Bone marrow (tissue), 2 donors: ENCODE data around the gene SZT2.

Experiments
- DNase-seq, 2 donors: peaks; one replicate each; lab custom pipeline; 2025; lab: John Stamatoyannopoulos, UW

Gene SZT2

DNA sequence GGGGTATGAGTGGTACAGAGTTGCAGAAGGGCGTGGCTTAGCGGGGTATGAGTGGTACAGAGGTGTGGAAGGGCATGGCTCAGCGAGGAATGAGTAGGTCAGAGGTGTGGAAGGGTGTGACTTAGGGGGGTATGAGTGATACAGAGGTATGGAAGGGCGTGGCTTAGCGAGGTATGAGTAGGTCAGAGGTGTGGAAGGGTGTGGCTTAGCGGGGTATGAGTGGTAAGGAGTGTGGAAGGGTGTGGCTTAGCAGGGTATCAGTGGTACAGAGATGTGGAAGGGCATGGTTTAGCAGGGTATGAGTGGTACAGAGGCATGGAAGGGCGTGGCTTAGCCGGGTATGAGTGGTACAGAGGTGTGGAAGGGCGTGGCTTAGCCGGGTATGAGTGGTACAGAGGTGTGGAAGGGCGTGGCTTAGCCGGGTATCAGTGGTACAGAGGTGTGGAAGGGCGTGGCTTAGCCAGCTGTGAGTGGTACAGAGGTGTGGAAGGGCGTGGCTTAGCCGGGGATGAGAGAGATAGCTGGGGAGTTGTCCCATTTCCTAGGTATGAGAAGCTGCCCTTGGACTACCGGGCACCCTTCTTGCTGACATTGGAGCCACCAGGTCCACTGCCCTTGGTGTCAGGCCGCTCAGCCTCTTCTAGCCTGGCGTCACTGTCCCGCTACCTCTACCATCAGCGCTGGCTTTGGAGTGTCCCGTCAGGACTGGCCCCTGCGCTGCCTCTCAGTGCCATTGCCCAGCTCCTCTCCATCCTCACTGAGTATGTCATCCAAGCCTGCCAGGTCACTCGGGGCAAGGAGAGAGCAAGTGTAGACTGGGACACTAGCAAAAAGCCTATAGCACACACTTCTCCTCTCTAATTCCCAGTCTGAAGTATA, 34.2 kb downstream of the SZT2 start:
- no peak for DNase-seq

DNA sequence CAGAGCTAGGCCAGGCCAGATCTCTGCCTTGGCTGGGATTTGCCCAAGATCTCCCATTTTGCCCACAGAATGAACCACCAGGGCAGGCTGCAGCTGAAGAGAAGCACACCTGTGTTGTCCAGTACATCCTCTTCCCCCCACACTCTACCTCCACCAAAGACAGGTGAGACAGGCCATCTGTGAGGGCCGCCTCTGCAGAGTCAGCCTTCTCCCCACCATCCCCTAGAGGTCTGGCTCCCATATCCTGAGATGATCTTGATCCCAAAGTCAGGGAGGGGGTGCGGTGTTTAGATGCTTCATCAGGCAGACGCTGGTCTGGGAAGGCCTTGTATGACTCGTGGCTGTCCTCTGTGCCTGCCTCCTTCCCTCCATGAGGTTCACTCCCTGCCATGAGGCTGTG, 35.3 kb downstream of the SZT2 start:
- no peak for DNase-seq

DNA sequence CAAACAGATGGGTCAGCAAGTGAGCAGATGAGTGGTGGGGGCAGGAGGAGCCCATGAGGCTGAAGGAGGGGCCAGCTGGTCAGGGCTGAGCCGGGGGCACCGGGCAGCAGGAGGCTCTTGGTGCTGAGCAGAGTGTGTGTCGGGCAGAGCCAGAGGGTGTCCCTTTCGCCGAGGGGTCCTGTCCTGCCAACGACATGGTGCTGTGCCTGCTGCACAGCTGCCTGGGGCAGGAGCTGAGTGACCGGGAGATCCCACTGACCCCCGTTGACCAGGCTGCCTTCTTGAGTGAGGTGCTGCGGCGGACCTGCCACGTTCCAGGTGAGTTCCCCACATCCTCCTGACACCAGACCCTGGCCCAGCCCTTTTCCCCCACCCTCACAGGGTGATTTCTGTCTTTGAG, 36.5 kb downstream of the SZT2 start:
- no peak for DNase-seq

DNA sequence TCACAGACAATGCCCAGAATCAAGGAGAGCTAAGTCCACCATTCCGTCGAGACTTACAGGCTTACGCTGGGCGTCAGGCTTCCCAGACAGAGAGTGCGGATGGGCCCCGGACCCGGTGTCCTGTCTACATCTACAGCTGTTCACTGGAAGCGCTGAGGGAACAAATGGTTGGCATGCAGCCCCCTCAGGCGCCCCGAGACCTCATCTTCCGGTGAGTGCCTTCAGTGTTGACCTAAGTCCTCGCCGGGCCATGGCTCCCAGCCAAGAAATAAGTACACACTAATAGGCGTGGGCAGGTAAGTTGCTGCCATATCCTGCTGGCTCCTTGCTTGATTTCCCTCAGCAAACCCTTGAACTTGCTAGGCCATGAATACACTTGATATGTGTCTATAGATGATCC, 37.8 kb downstream of the SZT2 start:
- DNase-seq = no peak

DNA sequence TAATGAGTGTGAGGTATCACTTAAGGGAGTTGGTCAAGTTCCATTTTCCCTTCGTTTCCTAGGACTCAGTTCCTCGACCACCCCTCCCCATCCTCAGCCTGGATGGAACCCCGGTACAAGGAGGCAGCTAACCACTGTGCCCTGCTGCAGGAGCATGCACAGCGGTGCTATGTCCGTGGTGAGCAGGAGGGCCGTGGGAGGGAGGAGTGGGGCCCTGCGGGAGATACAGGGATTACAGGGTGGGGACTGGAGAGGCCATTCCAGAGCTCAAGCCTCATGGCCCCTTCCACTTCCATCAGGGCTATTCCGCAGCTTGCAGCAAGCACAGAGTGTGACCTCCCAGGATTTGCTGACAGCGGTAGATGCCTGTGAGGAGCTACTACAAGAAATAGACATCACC, 38.2 kb downstream of the SZT2 start:
- no peak for DNase-seq

DNA sequence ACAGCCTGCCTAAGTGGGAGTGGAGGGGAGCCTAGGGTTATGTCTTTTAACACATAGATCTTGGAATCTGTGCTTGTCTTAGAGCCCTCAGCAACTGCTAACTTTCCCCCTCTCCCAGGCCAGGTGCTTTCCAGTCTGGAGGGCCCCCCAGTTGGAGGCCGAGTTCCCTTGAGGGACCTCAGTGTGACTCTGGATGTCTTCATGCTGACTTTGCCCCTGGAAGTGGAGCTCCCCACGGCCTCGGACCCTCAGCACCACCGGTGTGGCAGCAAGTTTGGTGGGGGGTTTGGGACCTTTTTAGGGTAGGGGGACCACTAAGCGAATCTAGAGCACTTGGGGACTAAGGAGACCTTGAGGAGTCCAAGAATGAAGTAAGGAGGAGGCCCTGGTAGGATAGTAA, 41.1 kb downstream of the SZT2 start:
- DNase-seq = no peak

DNA sequence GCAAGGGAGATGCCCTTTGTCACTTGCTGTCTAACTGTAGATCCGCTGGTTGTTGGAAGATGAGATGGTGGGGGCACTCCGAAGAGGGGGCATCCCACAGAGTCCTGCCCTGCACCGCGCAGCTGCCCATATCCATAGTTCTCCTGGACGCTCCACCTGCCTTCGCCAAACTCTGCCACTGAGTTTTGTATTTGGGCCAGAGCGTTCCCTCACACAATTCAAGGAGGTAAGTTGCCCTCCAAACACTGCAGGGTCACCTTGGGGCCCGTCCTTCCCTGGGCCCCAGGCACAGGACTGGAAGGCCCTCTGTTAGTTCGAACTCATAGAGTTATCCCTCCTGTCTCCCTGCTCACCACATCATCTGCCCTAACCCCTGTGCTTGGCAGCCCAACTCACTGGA, 42.0 kb downstream of the SZT2 start:
- no peak for DNase-seq

DNA sequence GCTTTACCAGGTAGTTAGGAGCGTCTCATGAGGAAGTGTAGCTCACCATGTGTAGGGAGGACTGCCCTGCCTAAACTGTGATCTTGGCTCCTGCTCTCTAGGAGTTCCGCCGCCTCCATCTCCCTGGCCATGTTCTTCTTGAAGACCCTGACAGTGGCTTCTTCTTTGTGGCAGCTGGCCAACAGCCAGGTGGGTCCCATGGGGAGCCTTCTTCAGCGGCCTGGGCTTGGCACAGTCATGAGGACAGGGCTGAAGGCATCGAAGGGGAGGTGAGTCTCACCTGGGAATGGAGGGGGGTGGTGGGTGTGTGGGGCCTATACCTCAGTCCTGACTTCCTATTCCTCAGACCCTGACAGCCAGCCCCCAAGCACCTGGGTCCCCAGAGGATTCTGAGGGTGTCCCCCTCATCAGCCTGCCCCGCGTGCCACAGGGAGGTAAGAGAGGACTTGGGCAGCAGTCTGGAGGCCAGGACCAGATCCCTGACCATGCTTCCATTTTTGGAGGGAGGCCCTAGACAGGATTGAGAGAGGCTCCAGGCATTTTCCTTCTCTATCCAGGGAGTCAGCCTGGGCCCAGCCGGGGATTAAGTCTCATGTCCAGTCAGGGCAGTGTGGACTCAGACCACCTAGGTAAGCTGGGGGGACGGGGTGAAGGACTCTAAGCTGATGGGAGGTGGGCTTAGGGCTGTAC, 42.6 kb downstream of the SZT2 start:
- no peak for DNase-seq

DNA sequence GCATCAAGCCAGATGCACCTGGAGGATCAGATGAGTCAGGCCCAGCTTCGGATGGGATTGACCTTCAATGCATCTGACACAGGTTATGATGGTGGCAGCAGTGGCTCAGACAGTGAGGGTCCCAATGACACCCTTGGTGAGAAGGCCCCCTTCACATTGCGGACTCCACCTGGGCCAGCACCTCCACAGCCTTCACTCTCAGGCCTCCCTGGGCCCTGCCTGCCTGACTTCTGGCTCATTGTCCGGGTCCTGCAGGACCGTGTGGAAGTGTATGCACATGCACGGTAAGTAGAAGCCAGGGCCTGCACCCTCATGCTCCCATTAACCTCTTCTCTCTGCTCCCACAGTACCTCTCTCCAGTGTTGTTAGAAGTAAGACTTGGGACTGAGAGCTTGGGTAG, 43.2 kb downstream of the SZT2 start:
- DNase-seq = no peak

DNA sequence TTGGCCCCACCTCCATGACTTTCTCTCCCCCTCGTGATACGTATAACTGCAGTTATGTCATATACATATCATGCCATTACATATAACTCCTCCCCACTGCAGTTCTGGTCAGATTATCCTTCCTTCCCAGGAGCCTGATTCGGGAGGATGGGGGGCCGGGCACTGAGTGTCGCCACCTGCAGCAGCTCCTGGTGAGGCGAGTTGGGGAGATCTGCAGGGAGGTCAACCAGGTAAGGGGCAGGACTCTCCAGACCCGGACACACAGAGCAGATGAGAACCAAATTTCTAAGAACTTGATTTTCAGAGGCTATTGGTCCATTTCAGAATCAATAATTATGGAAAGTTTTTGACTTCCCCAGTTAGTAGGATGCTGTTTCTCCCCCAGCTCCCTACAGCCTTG, 44.6 kb downstream of the SZT2 start:
- no peak for DNase-seq

DNA sequence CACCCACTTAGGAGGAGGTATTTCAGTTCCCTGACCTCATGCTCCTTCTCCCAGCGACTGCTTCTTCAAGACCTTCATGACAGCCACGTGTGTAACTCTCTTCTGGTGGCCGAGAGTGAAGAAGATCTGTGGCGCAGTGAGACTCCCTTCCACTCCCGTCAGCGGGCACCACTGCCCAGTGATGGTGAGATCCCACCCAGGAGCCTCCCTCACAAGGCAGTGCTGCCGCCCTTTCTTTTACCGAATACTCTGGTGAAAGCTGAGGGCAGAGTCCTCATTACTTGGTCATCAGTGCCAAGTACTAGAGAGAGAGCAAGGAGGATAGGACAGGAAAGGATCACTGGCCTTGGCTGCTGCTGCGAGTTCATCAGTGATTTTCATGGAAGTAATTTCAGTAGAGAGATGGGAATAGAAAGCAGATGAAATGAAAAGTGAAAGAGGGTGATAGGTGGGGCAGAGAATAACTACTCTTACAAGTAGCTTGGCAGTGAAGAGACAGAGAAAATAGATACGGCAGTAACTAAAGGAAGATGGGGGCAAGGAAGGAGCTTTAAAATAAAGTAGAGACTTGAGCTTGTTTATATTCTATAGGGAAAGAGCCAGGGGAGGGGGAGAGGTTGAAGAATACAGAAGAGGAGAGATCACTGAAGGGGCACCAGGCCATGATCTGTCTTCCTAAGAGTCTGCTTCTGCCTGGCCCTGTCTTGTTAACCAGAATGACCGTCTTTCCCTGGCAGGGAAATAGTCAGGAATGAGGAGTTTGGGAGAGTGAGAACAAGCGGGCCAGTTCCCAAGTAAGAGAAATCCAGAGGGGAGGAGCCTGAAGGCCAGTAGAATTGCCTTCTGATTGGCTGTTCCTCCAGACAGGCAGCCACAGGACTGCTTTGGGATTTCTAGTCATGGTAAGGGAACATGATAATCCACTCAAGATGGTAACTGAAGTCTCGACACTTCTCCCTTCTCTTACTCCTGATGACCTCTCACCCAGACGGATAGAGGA, 45.7 kb downstream of the SZT2 start:
- DNase-seq = no peak

DNA sequence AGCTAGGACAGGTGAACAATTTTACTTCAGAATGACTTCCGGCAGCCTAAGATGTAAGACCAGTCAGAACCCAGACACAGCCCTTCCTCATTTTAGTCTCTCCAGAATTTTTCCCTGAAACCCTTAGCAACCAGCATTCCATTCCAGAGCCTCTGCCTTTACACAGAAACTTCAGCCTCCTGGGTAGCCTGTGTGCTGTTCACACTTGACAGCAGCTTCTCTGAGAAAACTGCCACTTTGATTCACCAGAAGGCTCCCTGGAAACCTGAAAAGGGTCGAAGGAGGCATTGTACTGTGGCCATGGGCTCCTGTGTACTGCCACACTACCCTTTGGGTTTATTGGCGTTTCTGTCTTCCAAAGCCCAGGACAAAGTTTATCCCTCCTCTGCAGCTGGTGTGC, 46.7 kb downstream of the SZT2 start:
- DNase-seq = no peak

DNA sequence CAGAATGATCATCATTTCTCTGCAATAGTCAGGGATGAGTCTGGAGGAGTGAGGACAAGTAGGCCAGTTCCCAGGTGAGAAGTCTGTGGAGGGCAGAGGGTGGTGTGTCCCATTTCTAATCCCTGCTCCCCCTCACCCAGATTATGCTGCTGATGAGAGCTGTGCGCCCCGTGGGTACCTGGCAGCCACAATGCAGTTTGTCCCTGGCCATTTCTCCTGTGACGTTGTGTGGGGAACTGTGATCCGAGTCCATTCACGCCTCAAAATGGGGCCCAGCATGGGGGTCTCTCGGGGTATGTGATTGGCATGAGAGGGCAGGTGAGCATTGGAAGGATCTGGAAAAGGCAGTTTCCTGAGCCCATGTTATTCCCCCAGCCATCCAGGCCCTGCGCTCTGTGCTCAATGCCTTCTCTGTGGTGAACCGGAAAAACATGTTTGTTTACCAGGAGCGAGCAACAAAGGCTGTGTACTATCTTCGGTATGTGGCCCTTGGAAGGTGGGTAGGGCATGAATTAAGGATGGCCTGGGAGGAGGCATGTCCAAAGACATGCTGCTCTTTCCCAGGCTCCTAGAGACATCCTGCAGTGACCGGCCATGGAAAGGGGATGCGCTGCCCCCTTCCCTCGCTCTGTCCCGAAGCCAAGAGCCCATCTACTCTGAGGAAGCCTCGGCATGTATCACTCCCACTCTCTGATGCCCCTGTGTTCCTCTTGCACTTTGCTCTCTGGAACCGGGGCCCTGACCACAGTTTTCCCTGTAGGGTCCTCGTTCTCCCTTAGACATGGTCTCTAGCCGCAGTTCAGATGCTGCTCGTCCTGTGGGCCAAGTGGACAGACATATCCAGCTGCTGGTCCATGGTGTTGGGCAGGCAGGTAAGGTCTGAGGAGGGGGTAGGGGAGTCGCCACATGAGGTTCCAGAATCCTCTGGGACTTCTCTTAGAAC, 47.6 kb downstream of the SZT2 start:
- no peak for DNase-seq

DNA sequence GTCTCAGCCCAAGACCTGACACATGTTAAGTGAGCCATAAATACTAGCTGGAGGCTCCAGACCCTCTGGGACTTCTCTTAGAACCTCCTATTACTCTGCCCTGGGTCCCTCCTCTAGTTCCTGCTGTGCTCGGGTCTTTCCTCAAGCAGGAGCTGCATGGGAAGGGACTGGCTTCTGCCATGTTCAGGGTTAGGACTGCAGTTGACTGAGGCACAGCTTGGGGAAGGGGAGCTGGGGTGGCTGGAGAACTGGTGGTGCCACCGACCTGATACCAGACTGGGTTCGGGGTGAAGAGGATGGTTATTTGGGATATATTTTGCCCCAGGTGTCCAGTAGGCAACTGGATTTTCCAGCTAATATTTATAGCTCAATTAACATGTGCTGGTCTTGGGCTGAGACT, 48.3 kb downstream of the SZT2 start:
- DNase-seq = no peak

DNA sequence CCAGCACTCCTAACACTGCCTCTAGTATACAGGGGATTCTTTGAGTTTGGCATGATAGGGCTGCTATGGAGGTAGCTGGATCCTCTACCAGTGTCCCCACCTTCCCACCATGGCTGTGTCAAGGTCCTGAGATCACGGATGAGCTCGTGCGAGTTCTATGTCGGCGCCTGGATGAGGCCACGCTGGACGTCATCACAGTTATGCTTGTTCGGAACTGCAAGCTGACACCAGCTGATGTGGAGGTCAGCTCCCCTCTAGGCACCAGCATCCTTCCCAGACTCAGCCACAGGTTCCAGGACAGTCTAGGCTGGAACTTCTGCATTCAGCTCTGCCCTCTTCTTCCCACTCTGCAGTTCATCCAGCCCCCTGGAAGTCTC, 48.9 kb downstream of the SZT2 start:
- no peak for DNase-seq

DNA sequence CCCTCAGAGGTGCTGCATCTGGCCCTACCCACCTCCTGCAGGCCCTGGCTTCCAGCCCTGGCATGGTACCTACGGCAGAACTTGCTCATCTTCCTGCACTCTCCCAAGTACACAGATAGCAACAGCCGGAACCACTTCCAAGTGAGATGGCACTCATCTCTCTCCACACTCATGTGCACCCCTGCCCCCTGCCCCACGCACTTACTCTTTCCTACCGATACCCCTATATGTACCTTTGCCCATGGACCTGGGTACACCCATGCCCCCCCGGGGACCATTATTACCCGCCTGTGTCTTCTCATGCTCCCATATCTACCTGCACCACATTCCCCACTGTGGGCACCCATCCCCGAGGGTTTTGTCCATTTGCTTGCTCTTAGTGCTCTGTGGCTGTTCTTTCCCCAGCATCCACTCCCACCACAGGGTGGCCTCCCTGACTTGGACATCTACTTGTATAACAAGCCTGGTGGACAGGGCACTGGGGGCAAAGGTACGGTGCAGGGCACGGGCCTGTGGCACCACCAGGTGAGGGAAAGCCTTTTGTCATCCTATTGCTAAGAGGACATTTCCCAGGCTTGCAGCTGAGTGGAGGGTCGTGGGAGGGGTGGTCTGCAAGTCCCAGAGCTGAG, 49.4 kb downstream of the SZT2 start:
- no peak for DNase-seq

DNA sequence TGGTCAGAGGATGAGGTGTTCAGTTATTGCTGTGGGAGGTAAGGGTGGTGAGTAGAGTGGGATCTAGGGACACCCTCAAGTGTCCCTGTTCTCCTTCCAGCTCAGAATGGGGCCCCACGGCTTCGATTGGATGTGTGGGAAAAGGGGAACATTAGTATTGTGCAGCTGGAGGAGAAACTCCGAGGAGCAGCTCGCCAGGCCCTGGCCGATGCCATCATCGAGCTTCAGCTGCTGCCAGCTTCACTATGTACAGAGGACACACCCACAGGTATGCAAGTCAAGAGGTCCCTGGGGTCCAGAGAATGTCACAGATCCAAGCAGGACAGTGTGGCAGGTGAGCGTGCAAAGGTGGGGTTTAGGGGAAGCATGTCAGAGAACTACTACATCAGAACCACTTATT, 50.1 kb downstream of the SZT2 start:
- no peak for DNase-seq

DNA sequence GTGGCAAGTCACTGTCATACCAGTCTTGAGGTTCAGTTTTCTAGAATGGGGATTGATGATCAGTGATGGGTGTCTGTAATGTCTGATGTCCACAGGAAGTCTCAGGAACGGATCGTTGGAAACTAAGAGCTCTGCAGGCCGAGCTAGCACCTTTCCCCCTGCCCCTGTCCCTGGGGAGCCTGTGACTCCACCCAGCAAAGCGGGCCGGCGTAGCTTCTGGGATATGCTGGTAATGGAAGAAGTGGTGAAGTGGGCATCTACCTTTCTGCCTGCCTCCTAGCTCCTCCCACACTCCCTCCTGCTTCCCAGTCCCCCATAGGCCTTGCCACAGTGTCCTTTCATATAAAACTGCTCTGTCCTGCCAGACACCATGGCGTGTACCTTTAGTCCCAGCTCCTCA, 50.7 kb downstream of the SZT2 start:
- DNase-seq = no peak

DNA sequence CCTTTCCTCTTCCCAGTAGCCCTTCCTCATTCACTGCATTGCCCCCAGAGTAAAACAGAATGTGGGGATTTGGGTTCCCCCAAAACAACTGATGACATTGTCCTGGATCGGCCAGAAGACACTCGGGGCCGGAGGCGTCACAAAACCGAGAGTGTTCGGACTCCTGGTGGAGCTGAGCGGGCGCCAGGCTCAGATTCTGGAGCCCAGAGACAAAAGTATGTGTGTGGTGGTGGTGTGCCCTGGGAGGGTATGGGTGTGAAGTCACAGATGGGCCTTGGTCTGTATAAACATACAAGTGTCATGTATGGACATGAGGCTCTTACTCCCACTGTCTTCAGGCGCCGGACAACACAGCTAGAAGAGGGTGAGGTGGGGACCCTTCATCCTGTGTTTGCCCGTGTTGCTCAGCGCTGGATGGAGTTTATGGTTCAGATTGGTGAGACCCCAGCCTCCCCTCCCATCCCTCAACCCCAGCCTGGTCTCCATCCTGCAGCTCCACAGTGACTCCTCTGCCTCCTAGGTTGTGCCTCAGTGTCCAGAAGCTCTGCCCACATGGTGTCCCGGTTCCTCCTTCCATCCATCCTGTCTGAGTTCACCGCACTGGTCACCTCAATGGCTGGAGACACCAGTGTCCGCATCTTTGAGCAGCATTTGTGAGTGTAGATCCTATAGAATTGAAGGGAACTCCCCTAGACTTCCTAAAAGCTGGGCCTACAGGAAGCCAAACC, 51.6 kb downstream of the SZT2 start:
- no peak for DNase-seq
